Astrocyte (in vitro differentiated cells and primary cell): ENCODE data around the gene VPS8.

Experiments used
- CTCF ChIP-seq: IDR thresholded peaks from 2 replicates; pipeline ENCODE4 v1.5.1; 2011; ENCODE audit warnings: low read depth, mild to moderate bottlenecking, inconsistent platforms, low read length, moderate library complexity; ENCODE audit not compliant: insufficient read depth
- EZH2 ChIP-seq: IDR thresholded peaks from 2 replicates; pipeline ENCODE4 v1.6.1; 2012; ENCODE audit warnings: mild to moderate bottlenecking, low read length, inconsistent platforms; ENCODE audit not compliant: insufficient read depth

DNA sequence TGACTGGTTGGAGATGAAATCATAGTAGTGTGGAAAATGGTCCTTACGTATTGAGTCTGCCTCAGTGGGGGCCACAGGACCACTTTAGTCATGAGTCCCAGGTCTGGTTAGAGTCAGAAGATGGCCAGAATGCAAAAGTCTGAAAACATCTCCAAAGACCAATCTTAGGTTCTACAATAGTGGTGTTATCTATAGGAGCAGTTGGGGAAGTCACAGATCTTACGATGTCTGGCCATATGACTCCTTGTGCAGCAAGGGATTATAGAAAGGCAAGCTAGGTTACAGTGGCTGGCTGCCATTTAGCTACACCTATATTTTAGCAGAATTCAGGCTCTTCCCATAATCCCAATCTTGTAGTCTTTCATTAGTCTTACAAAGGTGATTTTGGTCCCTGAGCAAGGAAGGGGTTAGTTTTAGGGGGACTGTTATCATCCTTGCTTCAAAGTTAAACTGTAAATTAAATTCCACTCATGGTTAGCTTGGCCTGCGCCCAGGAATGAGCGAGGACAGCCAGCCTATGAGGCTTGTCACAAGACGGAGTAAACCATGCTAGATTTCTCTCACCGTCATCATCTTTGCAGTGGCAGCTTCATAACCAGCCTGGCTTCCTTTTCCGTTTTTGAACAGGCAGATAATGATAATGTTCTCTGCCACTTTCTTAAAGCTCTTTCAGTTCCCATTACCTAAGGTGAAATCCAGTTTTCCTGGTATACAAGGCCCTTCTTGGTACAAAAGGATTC is 134.1 kb downstream of the VPS8 start:
- TF ChIP-seq CTCF (no peak), EZH2 (no peak)
